Measurements from ENCODE around the gene ATP5F1D.
A peak's percentile ranks its signal among the peaks of the same experiment; 100 is the strongest.

DNA sequence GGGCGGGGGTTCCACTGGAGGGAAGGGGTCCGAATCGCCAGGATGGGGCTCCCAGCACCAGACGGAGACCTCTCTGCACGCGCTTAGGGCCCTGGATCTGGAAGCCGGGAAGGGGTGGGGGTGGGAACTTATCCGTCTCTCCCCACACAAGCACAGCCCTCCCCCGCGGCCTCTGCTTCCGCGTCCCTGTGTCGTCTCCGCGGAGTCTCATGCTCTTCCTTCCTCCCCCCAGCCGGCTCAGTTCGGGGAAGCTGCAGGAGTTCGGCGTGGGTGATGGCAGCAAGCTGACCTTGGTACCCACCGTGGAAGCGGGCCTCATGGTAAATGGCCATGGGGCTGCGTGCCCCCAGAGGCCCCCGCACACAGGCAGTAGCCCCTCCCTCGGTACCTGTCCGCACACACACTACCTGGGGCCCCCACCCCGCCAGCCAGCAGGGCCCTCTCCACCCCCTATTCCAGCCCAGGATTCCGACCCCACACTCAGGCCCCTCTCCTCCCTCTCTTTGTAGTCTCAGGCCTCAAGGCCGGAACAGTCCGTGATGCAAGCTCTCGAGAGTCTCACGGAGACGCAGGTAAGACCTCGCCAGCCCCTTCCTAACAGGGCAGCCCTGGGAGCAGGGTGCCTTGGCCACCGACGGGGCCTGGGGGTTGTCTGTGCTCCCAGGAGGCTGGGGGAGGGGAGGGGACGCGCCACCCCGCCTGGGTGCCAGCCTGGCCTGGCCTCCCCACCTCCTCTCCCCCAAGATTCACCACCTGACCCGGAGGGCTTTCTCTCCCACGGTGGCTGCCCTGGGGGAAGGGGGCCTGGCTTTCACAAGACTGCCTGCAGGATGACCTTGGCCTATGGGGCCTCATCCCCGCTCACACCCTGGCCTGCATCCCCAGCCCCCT, 10.0 kb downstream of the ATP5F1D start:
- TF ChIP-seq, protein P1, sequence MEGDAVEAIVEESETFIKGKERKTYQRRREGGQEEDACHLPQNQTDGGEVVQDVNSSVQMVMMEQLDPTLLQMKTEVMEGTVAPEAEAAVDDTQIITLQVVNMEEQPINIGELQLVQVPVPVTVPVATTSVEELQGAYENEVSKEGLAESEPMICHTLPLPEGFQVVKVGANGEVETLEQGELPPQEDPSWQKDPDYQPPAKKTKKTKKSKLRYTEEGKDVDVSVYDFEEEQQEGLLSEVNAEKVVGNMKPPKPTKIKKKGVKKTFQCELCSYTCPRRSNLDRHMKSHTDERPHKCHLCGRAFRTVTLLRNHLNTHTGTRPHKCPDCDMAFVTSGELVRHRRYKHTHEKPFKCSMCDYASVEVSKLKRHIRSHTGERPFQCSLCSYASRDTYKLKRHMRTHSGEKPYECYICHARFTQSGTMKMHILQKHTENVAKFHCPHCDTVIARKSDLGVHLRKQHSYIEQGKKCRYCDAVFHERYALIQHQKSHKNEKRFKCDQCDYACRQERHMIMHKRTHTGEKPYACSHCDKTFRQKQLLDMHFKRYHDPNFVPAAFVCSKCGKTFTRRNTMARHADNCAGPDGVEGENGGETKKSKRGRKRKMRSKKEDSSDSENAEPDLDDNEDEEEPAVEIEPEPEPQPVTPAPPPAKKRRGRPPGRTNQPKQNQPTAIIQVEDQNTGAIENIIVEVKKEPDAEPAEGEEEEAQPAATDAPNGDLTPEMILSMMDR (IDR thresholded peaks at IDR 0.05): no peak
- TF ChIP-seq POLR2A (IDR thresholded peaks at IDR 0.05): peak; percentile 39 to 59

All from adrenal gland (tissue), 5 donors.